SU-DHL-6 (cell line): Measurements from ENCODE around the gene EPC1.

Experiments used
- CTCF ChIP-seq: fragments of 200-600 bp; sonication (generic); IDR thresholded peaks from one replicate; pipeline ENCODE4 v1.5.1; 2017; ENCODE audit warnings: antibody characterized with exemption, mild to moderate bottlenecking, low read length, moderate library complexity; ENCODE audit not compliant: insufficient read depth, poor library complexity, severe bottlenecking
- EZH2phosphoT487 ChIP-seq: fragments of 200-600 bp; sonication (generic), shearing (Covaris generic); conservative IDR thresholded peaks from 2 replicates; pipeline ENCODE4 v1.6.1; 2018; ENCODE audit warnings: mild to moderate bottlenecking, antibody characterized with exemption, low read length, moderate library complexity, mixed read lengths

GRCh38 chr10:32232378-32232777 is 114.6 kb downstream of the EPC1 start:
- TF ChIP-seq CTCF: no peak
- TF ChIP-seq EZH2phosphoT487: no peak
